Neural cell (in vitro differentiated cells): ENCODE results near the gene ZNF407. TPM values are rescaled to one million over a fixed set of nuclear protein-coding genes. Genes with fewer than 3 reads are reported as not detected.

Experiments used
- H2AFZ ChIP-seq: fragments of 200-600, 300-800 bp; sonication (generic), shearing (Covaris generic); 2 replicates; pipeline ENCODE4 v1.6.0; 2014; ENCODE audit warnings: low read depth, mild to moderate bottlenecking, antibody characterized with exemption, low read length, moderate library complexity
- H3F3A ChIP-seq: fragments of 200-600 bp; shearing (Covaris generic); 2 replicates; pipeline ENCODE4 v1.6.1; 2016; ENCODE audit warnings: mild to moderate bottlenecking, moderate library complexity, mixed read lengths, antibody characterized with exemption, low read length; ENCODE audit not compliant: insufficient read depth, poor library complexity, severe bottlenecking
- H3K27ac ChIP-seq: fragments of 200-600, 300-800 bp; sonication (generic), shearing (Covaris generic); 2 replicates; pipeline ENCODE4 v1.5.1; 2014; ENCODE audit warnings: mild to moderate bottlenecking, low read length, moderate library complexity
- H3K27me3 ChIP-seq: fragments of 300-800, 200-600 bp; sonication (generic), shearing (Covaris generic); 2 replicates; pipeline ENCODE4 v1.6.0; 2014; ENCODE audit warnings: mild to moderate bottlenecking, low read depth, low read length, moderate library complexity; ENCODE audit not compliant: insufficient read depth
- H3K36me3 ChIP-seq: fragments of 300-800, 200-600 bp; sonication (generic), shearing (Covaris generic); 2 replicates; pipeline ENCODE4 v1.5.1; 2014; ENCODE audit warnings: mild to moderate bottlenecking, antibody characterized with exemption, low read length, moderate library complexity; ENCODE audit not compliant: insufficient read depth
- H3K4me2 ChIP-seq: fragments of 300-800, 200-600 bp; sonication (generic), shearing (Covaris generic); 2 replicates; pipeline ENCODE4 v1.6.0; 2014; ENCODE audit warnings: mild to moderate bottlenecking, low read length
- H3K4me3 ChIP-seq: fragments of 300-800, 200-600 bp; sonication (generic), shearing (Covaris generic); 2 replicates; pipeline ENCODE4 v1.5.1; 2014; ENCODE audit warnings: mild to moderate bottlenecking, low read length, moderate library complexity
- H3K79me2 ChIP-seq: fragments of 200-600 bp; shearing (Covaris generic); replicated peaks from 2 replicates; pipeline ENCODE4 v1.6.0; 2014; ENCODE audit warnings: mild to moderate bottlenecking, low read length, moderate library complexity; ENCODE audit not compliant: insufficient read depth
- H3K9ac ChIP-seq: fragments of 300-800, 200-600 bp; sonication (generic), shearing (Covaris generic); 2 replicates; pipeline ENCODE4 v1.6.1; 2016; ENCODE audit warnings: mild to moderate bottlenecking, low read length, mixed read lengths
- H3K9me2 ChIP-seq: fragments of 200-600 bp; shearing (Covaris generic); 2 replicates; pipeline ENCODE4 v1.6.1; 2016; ENCODE audit warnings: mild to moderate bottlenecking, low read length, mixed read lengths; ENCODE audit not compliant: insufficient read depth
- H3K9me3 ChIP-seq: fragments of 200-600, 300-800 bp; sonication (generic), shearing (Covaris generic); 2 replicates; pipeline ENCODE4 v1.6.1; 2016; ENCODE audit warnings: mild to moderate bottlenecking, mixed run types, low read length, moderate library complexity, mixed read lengths
- H4K20me1 ChIP-seq: fragments of 200-600 bp; shearing (Covaris generic); 2 replicates; pipeline ENCODE4 v1.6.1; 2016; ENCODE audit warnings: mild to moderate bottlenecking, mixed run types; ENCODE audit not compliant: insufficient read depth
- CTCF ChIP-seq: fragments of 450-650 bp; IDR thresholded peaks from 2 replicates; pipeline ENCODE4 v1.5.1; 2014; ENCODE audit warnings: antibody characterized with exemption, mild to moderate bottlenecking, moderate library complexity; ENCODE audit not compliant: poor library complexity, severe bottlenecking
- EP300 ChIP-seq: fragments of 450-650 bp; conservative IDR thresholded peaks from 2 replicates; pipeline ENCODE4 v1.6.1; 2014; ENCODE audit warnings: antibody characterized with exemption, mild to moderate bottlenecking, moderate library complexity; ENCODE audit not compliant: poor library complexity, severe bottlenecking
- EZH2 ChIP-seq: fragments of 200-600, 300-800 bp; shearing (Covaris generic), sonication (generic); IDR thresholded peaks from 2 replicates; pipeline ENCODE4 v1.6.1; 2014; ENCODE audit warnings: antibody characterized with exemption, low read length, borderline replicate concordance, mild to moderate bottlenecking; ENCODE audit not compliant: insufficient read depth, poor library complexity, severe bottlenecking
- MXI1 ChIP-seq: fragments of 450-650 bp; conservative IDR thresholded peaks from 2 replicates; pipeline ENCODE4 v1.6.1; 2014; ENCODE audit warnings: antibody characterized with exemption, mild to moderate bottlenecking; ENCODE audit not compliant: poor library complexity, severe bottlenecking
- POLR2AphosphoS5 ChIP-seq: IDR thresholded peaks from 2 replicates; pipeline ENCODE4 v1.6.1; 2012
- RAD21 ChIP-seq: fragments of 450-650 bp; conservative IDR thresholded peaks from 2 replicates; pipeline ENCODE4 v1.6.1; 2014; ENCODE audit warnings: antibody characterized with exemption, mild to moderate bottlenecking, moderate library complexity
- REST ChIP-seq: IDR thresholded peaks from 2 replicates; pipeline ENCODE4 v1.6.1; 2012; ENCODE audit warnings: borderline replicate concordance
- SMC3 ChIP-seq: fragments of 450-650 bp; conservative IDR thresholded peaks from 2 replicates; pipeline ENCODE4 v1.6.1; 2014; ENCODE audit warnings: antibody characterized with exemption, mild to moderate bottlenecking, moderate library complexity; ENCODE audit not compliant: poor library complexity
- TAF1 ChIP-seq: IDR thresholded peaks from 2 replicates; pipeline ENCODE4 v1.6.1; 2012; ENCODE audit warnings: low read depth
- polyA plus RNA-seq: library from polyadenylated mRNA; depleted of rRNA; stranded (reverse); fragments of >200 nt; gene quantifications from 2 replicates; pipeline ENCODE4 v1.2.3, GENCODE V29; 2014

ZNF407 gene
- polyA plus RNA-seq, 1 donor from 2014 or later: 2.9 TPM

DNA sequence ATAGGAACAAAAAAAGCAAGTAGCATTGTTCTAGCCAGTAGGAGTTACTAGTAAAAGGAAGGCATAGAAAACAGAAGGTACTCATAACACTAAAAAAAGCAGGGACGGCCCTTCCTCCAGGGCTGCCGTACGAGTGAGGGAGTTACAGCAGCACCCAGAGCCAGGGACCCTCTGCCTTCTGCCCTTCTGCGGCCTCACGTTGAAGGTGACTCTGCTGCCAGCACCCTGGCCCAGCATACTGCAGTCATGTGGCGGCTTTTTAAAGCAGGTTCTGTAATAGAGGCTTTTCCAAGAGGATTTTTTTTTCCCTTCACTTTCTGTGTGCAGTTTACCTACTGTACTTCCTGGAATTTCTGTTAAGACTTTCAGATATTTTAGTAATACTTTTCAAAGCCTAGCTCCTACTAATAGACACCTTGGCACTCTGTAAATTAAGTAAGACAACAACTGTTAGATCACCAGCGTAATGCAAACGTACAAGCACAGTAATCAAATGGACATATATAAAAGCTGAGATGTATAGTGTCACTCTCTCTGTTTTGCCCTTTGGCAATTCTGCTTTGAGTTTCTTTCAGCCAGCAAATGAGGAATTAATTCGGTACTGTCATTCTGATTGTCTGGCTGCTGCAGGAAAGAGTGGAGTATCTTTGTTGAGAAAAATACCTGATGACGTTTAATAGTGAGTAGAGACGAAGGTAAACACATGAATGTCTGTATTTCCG is 449.7 kb downstream of the ZNF407 start:
- Histone ChIP-seq H3K4me2 (no peak overlapping the region), H3K9me3 (no peaks in the 10 kb centered on the region), H2AFZ (no peak overlapping the region), H3K79me2 (no peaks in the 10 kb centered on the region), H3K4me3 (no peak overlapping the region), H3K27me3 (no peaks in the 10 kb centered on the region), H3K27ac (no peak overlapping the region), H3K9ac (no peak overlapping the region), H3K36me3 (no peaks in the 10 kb centered on the region), H4K20me1 (no peaks in the 10 kb centered on the region), H3F3A (no peaks in the 10 kb centered on the region), H3K9me2 (no peaks in the 10 kb centered on the region)
- no peak for TF ChIP-seq EP300
- no peak for TF ChIP-seq REST
- no peak for TF ChIP-seq RAD21
- TF ChIP-seq TAF1: no peak
- TF ChIP-seq SMC3: no peak
- no peak for TF ChIP-seq MXI1
- no peak for TF ChIP-seq POLR2AphosphoS5
- no peak for TF ChIP-seq CTCF
- no peak for TF ChIP-seq EZH2

DNA sequence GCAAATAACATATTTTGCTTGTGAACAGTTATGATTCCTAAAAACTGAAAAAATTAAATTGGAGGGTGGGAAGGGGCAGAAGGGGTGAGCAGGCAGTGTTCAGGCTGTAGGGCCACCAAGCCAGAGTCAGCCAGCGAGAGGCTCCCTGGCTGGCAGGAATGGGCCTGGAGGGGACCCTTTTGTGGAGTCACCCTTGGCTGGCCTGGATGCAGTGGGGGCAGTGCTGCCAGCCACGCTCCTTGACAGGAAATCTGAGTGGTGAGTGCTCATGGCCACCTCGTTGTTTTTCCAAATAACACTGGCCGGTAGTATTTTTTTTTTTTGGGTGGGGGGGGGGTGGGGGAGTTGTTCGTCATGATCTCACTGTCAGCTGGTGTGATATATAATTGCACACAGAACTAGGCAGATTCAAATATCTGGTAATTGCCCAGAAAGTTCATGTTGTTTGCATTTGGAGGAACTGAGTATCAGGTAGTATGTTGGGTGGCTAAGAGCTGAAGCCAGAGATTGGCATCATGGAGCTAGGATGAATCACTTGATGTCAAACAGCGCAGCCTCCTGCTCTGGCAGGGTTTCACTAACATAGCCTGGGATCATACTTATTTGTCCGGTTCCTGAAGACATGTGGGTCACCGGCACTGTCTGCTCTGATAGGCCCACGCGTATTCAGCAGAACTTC is 451.2 kb downstream of the ZNF407 start:
- H3K9me3 ChIP-seq: no peaks in the 10 kb centered on the region
- no peak overlapping the region for H3K4me3 ChIP-seq
- H3F3A ChIP-seq: no peaks in the 10 kb centered on the region
- H4K20me1 ChIP-seq: no peaks in the 10 kb centered on the region
- H3K27me3 ChIP-seq: no peaks in the 10 kb centered on the region
- TF ChIP-seq TAF1 (no peak), SMC3 (no peak), MXI1 (no peak), CTCF (no peak), REST (no peak), POLR2AphosphoS5 (no peak), RAD21 (no peak), EP300 (no peak), EZH2 (no peak)
- H3K4me2 ChIP-seq: no peak overlapping the region
- no peak overlapping the region for H2AFZ ChIP-seq
- H3K9ac ChIP-seq: no peak overlapping the region
- H3K79me2 ChIP-seq: no peaks in the 10 kb centered on the region
- no peak overlapping the region for H3K27ac ChIP-seq
- H3K9me2 ChIP-seq: no peaks in the 10 kb centered on the region
- no peaks in the 10 kb centered on the region for H3K36me3 ChIP-seq
